ENCODE data around the gene LPP. TPM values are rescaled to one million over a fixed set of nuclear protein-coding genes. Genes with fewer than 3 reads are reported as not detected.

LPP gene
- total RNA-seq, 2 donors from 2014 or later = 46.6 to 92.4 TPM

GRCh38 chr3:188261011-188261410, 107.1 kb downstream of the LPP start:
- H3K27me3 Mint-ChIP-seq = no peaks in the 10 kb centered on the region
- H3K36me3 Mint-ChIP-seq (ENCODE audit: low read depth) = peaks cover 7% of the 10 kb centered on the region
- H3K27ac Mint-ChIP-seq = no peak overlapping the region
- no peak for ATAC-seq (replicated peaks)
- no peak overlapping the region for H3K4me3 Mint-ChIP-seq
- no peaks in the 10 kb centered on the region for H3K9me3 Mint-ChIP-seq
- peaks cover 14% of the 10 kb centered on the region for H3K4me1 Mint-ChIP-seq

- H3K4me1 Mint-ChIP-seq = peaks cover 5% of the 10 kb centered on the region
- ATAC-seq (replicated peaks) = no peak
- H3K4me3 Mint-ChIP-seq = no peak overlapping the region
- no peak overlapping the region for H3K27ac Mint-ChIP-seq
- H3K9me3 Mint-ChIP-seq = no peaks in the 10 kb centered on the region
- H3K27me3 Mint-ChIP-seq = no peaks in the 10 kb centered on the region
- peaks cover 7% of the 10 kb centered on the region for H3K36me3 Mint-ChIP-seq (ENCODE audit: low read depth)
Measured at GRCh38 chr3:188262488-188262887, 108.5 kb downstream of the LPP start.

- peaks cover 7% of the 10 kb centered on the region for H3K36me3 Mint-ChIP-seq (ENCODE audit: low read depth)
- H3K4me1 Mint-ChIP-seq = peaks cover 5% of the 10 kb centered on the region
- ATAC-seq (replicated peaks) = no peak
- no peaks in the 10 kb centered on the region for H3K9me3 Mint-ChIP-seq
- no peak overlapping the region for H3K27ac Mint-ChIP-seq
- no peak overlapping the region for H3K4me3 Mint-ChIP-seq
- H3K27me3 Mint-ChIP-seq = no peaks in the 10 kb centered on the region
Measured at GRCh38 chr3:188262913-188263683, 109.1 kb downstream of the LPP start.

- H3K36me3 Mint-ChIP-seq (ENCODE audit: low read depth) = no peaks in the 10 kb centered on the region
Measured at GRCh38 chr3:188264226-188265207, 110.6 kb downstream of the LPP start.

GRCh38 chr3:188266562-188267274, 112.8 kb downstream of the LPP start:
- Mint-ChIP-seq H3K36me3 (ENCODE audit: low read depth) (peaks cover 10% of the 10 kb centered on the region), H3K27ac (no peak overlapping the region), H3K4me1 (peaks cover 5% of the 10 kb centered on the region), H3K4me3 (no peak overlapping the region), H3K9me3 (no peaks in the 10 kb centered on the region), H3K27me3 (no peaks in the 10 kb centered on the region)
- no peak for ATAC-seq (replicated peaks)

More at GRCh38 chr3:188264226-188265207, 110.6 kb downstream of the LPP start:
- ATAC-seq (replicated peaks) = no peak
- H3K9me3 Mint-ChIP-seq = no peaks in the 10 kb centered on the region
- H3K4me1 Mint-ChIP-seq = peaks cover under 1% of the 10 kb centered on the region
- no peak overlapping the region for H3K4me3 Mint-ChIP-seq
- no peak overlapping the region for H3K27ac Mint-ChIP-seq
- H3K27me3 Mint-ChIP-seq = no peaks in the 10 kb centered on the region

GRCh38 chr3:188267790-188268335, 113.9 kb downstream of the LPP start:
- Mint-ChIP-seq H3K27ac (no peak overlapping the region), H3K4me3 (no peak overlapping the region), H3K27me3 (no peaks in the 10 kb centered on the region), H3K4me1 (peaks cover 15% of the 10 kb centered on the region), H3K36me3 (ENCODE audit: low read depth) (peaks cover 12% of the 10 kb centered on the region), H3K9me3 (no peaks in the 10 kb centered on the region)
- ATAC-seq (replicated peaks) = no peak

- Mint-ChIP-seq H3K4me1 (peaks cover 18% of the 10 kb centered on the region), H3K27ac (no peak overlapping the region), H3K36me3 (ENCODE audit: low read depth) (peaks cover 12% of the 10 kb centered on the region), H3K27me3 (no peaks in the 10 kb centered on the region), H3K4me3 (no peak overlapping the region), H3K9me3 (no peaks in the 10 kb centered on the region)
- ATAC-seq (replicated peaks) = no peak
Measured at GRCh38 chr3:188268336-188268735, 114.4 kb downstream of the LPP start.

GRCh38 chr3:188269040-188269439, 115.1 kb downstream of the LPP start:
- no peak for ATAC-seq (replicated peaks)
- Mint-ChIP-seq H3K4me1 (peaks cover 18% of the 10 kb centered on the region), H3K27me3 (no peaks in the 10 kb centered on the region), H3K9me3 (no peaks in the 10 kb centered on the region), H3K36me3 (ENCODE audit: low read depth) (peaks cover 12% of the 10 kb centered on the region), H3K4me3 (no peak overlapping the region), H3K27ac (no peak overlapping the region)

GRCh38 chr3:188270423-188270972, 116.5 kb downstream of the LPP start:
- H3K27ac Mint-ChIP-seq = no peak overlapping the region
- H3K36me3 Mint-ChIP-seq (ENCODE audit: low read depth) = peaks cover 12% of the 10 kb centered on the region
- no peak for ATAC-seq (replicated peaks)

GRCh38 chr3:188271226-188271914, 117.4 kb downstream of the LPP start:
- Mint-ChIP-seq H3K4me3 (no peak overlapping the region), H3K36me3 (ENCODE audit: low read depth) (peaks cover 12% of the 10 kb centered on the region), H3K4me1 (peaks cover 18% of the 10 kb centered on the region), H3K9me3 (no peaks in the 10 kb centered on the region), H3K27me3 (no peaks in the 10 kb centered on the region), H3K27ac (no peak overlapping the region)
- no peak for ATAC-seq (replicated peaks)

More at GRCh38 chr3:188270423-188270972, 116.5 kb downstream of the LPP start:
- H3K4me3 Mint-ChIP-seq = no peak overlapping the region
- H3K4me1 Mint-ChIP-seq = peaks cover 18% of the 10 kb centered on the region
- H3K27me3 Mint-ChIP-seq = no peaks in the 10 kb centered on the region
- H3K9me3 Mint-ChIP-seq = no peaks in the 10 kb centered on the region

- Mint-ChIP-seq H3K27ac (peak overlapping the region; percentile 25), H3K36me3 (ENCODE audit: low read depth) (peaks cover 12% of the 10 kb centered on the region), H3K4me3 (peak overlapping the region; percentile 22), H3K27me3 (no peaks in the 10 kb centered on the region), H3K4me1 (peaks cover 18% of the 10 kb centered on the region), H3K9me3 (no peaks in the 10 kb centered on the region)
- ATAC-seq (replicated peaks) = peak; percentile 88
Measured at GRCh38 chr3:188272481-188273372, 118.8 kb downstream of the LPP start.

GRCh38 chr3:188274249-188274915, 120.4 kb downstream of the LPP start:
- no peaks in the 10 kb centered on the region for H3K27me3 Mint-ChIP-seq
- no peak overlapping the region for H3K4me3 Mint-ChIP-seq
- H3K36me3 Mint-ChIP-seq (ENCODE audit: low read depth) = peaks cover 12% of the 10 kb centered on the region
- H3K4me1 Mint-ChIP-seq = peaks cover 18% of the 10 kb centered on the region
- no peak overlapping the region for H3K27ac Mint-ChIP-seq
- no peaks in the 10 kb centered on the region for H3K9me3 Mint-ChIP-seq
- ATAC-seq (replicated peaks) = no peak

Data from activated T-helper 17 cell treated with anti-CD3 and anti-CD28 coated beads, Interleukin-2, amount 50 U/mL, for 72 hours (primary cell).